ENCODE results near the gene SORBS1. TPM values are rescaled to one million over a fixed set of nuclear protein-coding genes. Genes with fewer than 3 reads are reported as not detected.

The SORBS1 gene
- total RNA-seq, 2 experiments from 2014 or later = 0.57 to 3.1 TPM

DNA sequence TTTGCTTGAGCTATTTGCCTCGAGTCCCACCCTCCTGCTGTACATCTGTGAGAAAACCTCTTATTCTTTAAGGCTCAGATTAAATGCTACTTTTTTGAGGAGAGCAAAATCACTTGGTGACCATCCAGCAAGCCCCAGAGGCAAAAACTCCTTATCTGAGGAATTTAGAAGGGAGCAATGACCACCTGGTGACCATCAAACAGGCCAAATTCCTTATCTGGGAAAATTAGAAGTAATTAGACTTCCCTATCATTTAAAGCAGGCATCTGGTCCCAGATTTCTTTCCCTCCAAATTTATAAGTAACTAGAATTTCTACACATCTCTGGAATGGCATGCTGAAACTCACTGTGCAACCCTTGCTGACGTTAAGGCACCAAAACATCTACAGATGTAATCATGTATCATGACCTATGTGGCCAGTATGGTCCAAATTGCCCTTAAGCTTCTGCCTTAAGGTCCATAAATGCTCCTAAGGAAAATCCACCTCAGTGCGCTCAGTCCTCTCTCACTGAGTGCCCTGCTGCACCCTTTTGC is 229.5 kb downstream of the SORBS1 start:
- H2AFZ ChIP-seq (ENCODE audit: low read length) = no peak overlapping the region
- H3K9me2 ChIP-seq (ENCODE audit: insufficient read depth, low read length) = no peaks in the 10 kb centered on the region
- TF ChIP-seq, protein P1, sequence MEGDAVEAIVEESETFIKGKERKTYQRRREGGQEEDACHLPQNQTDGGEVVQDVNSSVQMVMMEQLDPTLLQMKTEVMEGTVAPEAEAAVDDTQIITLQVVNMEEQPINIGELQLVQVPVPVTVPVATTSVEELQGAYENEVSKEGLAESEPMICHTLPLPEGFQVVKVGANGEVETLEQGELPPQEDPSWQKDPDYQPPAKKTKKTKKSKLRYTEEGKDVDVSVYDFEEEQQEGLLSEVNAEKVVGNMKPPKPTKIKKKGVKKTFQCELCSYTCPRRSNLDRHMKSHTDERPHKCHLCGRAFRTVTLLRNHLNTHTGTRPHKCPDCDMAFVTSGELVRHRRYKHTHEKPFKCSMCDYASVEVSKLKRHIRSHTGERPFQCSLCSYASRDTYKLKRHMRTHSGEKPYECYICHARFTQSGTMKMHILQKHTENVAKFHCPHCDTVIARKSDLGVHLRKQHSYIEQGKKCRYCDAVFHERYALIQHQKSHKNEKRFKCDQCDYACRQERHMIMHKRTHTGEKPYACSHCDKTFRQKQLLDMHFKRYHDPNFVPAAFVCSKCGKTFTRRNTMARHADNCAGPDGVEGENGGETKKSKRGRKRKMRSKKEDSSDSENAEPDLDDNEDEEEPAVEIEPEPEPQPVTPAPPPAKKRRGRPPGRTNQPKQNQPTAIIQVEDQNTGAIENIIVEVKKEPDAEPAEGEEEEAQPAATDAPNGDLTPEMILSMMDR (conservative IDR thresholded peaks at IDR 0.05; ENCODE audit: low read length) = no peak
- no peak for TF ChIP-seq EZH2phosphoT487 (IDR thresholded peaks at IDR 0.05; ENCODE audit: borderline replicate concordance, low read depth, low read length)
- no peak overlapping the region for H3K27ac ChIP-seq (ENCODE audit: low read depth, low read length, poor library complexity, severe bottlenecking)
- DNase-seq (ENCODE audit: low spot score) = no peak
- no peak overlapping the region for H3K4me3 ChIP-seq (ENCODE audit: low read depth, low read length, poor library complexity, severe bottlenecking)
- H4K20me1 ChIP-seq (ENCODE audit: insufficient read depth, low read length) = no peaks in the 10 kb centered on the region
- no peaks in the 10 kb centered on the region for H3K36me3 ChIP-seq (ENCODE audit: insufficient read depth, low read length)
- BruUV-seq (replicated peaks) = no TSS peak
- no peak overlapping the region for H3K4me2 ChIP-seq (ENCODE audit: low read length)
- POLR2A ChIA-PET = no interaction called here
- CTCF ChIA-PET (ENCODE audit: unreplicated experiment) = no interaction called here
- intact Hi-C loops (cut with micrococcal nuclease; ENCODE audit: unreplicated experiment) = no loop called here
- no peaks in the 10 kb centered on the region for H3K9me3 ChIP-seq (ENCODE audit: low read length)
- no peaks in the 10 kb centered on the region for H3K79me2 ChIP-seq (ENCODE audit: insufficient read depth, low read depth, low read length)
- H3K4me1 ChIP-seq (ENCODE audit: insufficient read depth, low read length, poor library complexity, severe bottlenecking) = no peaks in the 10 kb centered on the region

DNA sequence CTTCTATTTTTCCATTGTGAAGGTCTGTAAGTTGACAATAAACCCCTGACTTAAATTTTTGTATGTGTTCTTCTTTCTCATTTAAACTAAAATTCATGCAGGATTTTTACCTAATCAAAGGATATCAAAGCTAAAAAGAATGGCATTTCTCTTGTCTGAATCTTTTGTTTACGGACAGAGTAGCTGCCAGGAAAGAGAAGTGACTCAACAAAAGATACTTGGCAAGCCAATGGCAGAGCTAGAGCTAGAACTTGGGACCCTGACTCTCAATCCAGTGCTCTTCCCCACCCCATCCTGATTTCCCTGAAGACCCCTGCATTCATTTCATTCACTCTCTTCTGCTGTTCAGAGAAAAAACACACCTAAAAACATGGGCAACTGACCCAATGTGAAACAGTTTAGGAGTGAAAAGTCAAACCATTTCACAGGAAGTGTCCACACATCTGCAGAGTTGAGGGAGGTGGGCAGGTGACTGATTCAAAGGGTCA is 230.2 kb downstream of the SORBS1 start:
- no peak overlapping the region for H3K4me2 ChIP-seq (ENCODE audit: low read length)
- no TSS peak for BruUV-seq (replicated peaks)
- no peaks in the 10 kb centered on the region for H3K36me3 ChIP-seq (ENCODE audit: insufficient read depth, low read length)
- CTCF ChIA-PET (ENCODE audit: unreplicated experiment) = no interaction called here
- intact Hi-C loops (cut with micrococcal nuclease; ENCODE audit: unreplicated experiment) = no loop called here
- no peaks in the 10 kb centered on the region for H3K79me2 ChIP-seq (ENCODE audit: insufficient read depth, low read depth, low read length)
- no peak overlapping the region for H3K4me3 ChIP-seq (ENCODE audit: low read depth, low read length, poor library complexity, severe bottlenecking)
- no peaks in the 10 kb centered on the region for H3K9me3 ChIP-seq (ENCODE audit: low read length)
- H2AFZ ChIP-seq (ENCODE audit: low read length) = no peak overlapping the region
- TF ChIP-seq, protein P1 (conservative IDR thresholded peaks at IDR 0.05; ENCODE audit: low read length) = no peak
- no peak for TF ChIP-seq EZH2phosphoT487 (IDR thresholded peaks at IDR 0.05; ENCODE audit: borderline replicate concordance, low read depth, low read length)
- H3K4me1 ChIP-seq (ENCODE audit: insufficient read depth, low read length, poor library complexity, severe bottlenecking) = no peaks in the 10 kb centered on the region
- DNase-seq (ENCODE audit: low spot score) = no peak
- H3K27ac ChIP-seq (ENCODE audit: low read depth, low read length, poor library complexity, severe bottlenecking) = no peak overlapping the region
- H4K20me1 ChIP-seq (ENCODE audit: insufficient read depth, low read length) = no peaks in the 10 kb centered on the region
- POLR2A ChIA-PET = no interaction called here
- no peaks in the 10 kb centered on the region for H3K9me2 ChIP-seq (ENCODE audit: insufficient read depth, low read length)

DNA sequence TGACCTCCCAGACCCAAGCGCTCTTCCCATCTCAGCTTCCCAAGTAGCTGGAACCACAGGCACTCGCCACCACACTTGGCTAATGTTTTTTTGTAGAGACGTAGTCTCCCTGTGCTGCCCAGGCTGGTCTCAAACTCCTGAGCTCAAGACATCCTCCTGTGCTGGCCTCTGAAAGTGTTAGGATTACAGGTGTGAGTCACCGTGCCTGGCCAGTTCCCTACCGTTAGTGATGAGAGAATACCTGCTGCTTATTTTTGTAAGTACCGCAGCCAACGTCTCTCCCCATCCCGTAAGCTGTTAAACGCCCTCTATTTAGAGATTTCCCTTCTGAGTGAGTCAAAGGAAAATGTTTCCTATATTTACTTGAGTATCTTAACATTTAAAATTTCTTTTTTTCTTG is 231.9 kb downstream of the SORBS1 start:
- no peaks in the 10 kb centered on the region for H3K4me1 ChIP-seq (ENCODE audit: insufficient read depth, low read length, poor library complexity, severe bottlenecking)
- no peaks in the 10 kb centered on the region for H4K20me1 ChIP-seq (ENCODE audit: insufficient read depth, low read length)
- ChIA-PET POLR2A (interaction anchor here (0.6 kb wide), 1 partner anchor 29 kb away, joined by 4 read pairs; no protein-coding TSS in a partner anchor), CTCF (ENCODE audit: unreplicated experiment) (interaction anchor here (0.7 kb wide), 1 partner anchor 14 kb away, joined by 3 read pairs; no protein-coding TSS in a partner anchor)
- TF ChIP-seq EZH2phosphoT487 (IDR thresholded peaks at IDR 0.05; ENCODE audit: borderline replicate concordance, low read depth, low read length) = no peak
- TF ChIP-seq, protein P1 (conservative IDR thresholded peaks at IDR 0.05; ENCODE audit: low read length) = no peak
- no peak overlapping the region for H3K4me3 ChIP-seq (ENCODE audit: low read depth, low read length, poor library complexity, severe bottlenecking)
- H3K36me3 ChIP-seq (ENCODE audit: insufficient read depth, low read length) = no peaks in the 10 kb centered on the region
- H3K79me2 ChIP-seq (ENCODE audit: insufficient read depth, low read depth, low read length) = no peaks in the 10 kb centered on the region
- H3K27ac ChIP-seq (ENCODE audit: low read depth, low read length, poor library complexity, severe bottlenecking) = no peak overlapping the region
- H3K9me2 ChIP-seq (ENCODE audit: insufficient read depth, low read length) = no peaks in the 10 kb centered on the region
- no peaks in the 10 kb centered on the region for H3K9me3 ChIP-seq (ENCODE audit: low read length)
- H2AFZ ChIP-seq (ENCODE audit: low read length) = no peak overlapping the region
- H3K4me2 ChIP-seq (ENCODE audit: low read length) = no peak overlapping the region
- DNase-seq (ENCODE audit: low spot score) = no peak
- no TSS peak for BruUV-seq (replicated peaks)
- intact Hi-C loops (cut with micrococcal nuclease; ENCODE audit: unreplicated experiment) = no loop called here
